Tongue (tissue), 2 donors: ENCODE data around the gene TMPRSS13. TPM values are rescaled to one million over a fixed set of nuclear protein-coding genes. Genes with fewer than 3 reads are reported as not detected.
"Not testable (repeated sequence)": the region's sequence is repeated elsewhere in the genome, so short reads cannot be mapped to it uniquely, and the experiment has no call there.

Experiments used
- DNase-seq: peaks from one replicate; pipeline ENCODE4 v3.0.0-alpha.2; 2015
- total RNA-seq: library from RNA; depleted of rRNA; stranded (reverse); fragments of >200 nt; gene quantifications from one replicate; pipeline ENCODE4 v1.2.3, GENCODE V29; 2014

TMPRSS13 gene
- total RNA-seq, 1 donor from 2014 or later: 2.2 TPM

DNA sequence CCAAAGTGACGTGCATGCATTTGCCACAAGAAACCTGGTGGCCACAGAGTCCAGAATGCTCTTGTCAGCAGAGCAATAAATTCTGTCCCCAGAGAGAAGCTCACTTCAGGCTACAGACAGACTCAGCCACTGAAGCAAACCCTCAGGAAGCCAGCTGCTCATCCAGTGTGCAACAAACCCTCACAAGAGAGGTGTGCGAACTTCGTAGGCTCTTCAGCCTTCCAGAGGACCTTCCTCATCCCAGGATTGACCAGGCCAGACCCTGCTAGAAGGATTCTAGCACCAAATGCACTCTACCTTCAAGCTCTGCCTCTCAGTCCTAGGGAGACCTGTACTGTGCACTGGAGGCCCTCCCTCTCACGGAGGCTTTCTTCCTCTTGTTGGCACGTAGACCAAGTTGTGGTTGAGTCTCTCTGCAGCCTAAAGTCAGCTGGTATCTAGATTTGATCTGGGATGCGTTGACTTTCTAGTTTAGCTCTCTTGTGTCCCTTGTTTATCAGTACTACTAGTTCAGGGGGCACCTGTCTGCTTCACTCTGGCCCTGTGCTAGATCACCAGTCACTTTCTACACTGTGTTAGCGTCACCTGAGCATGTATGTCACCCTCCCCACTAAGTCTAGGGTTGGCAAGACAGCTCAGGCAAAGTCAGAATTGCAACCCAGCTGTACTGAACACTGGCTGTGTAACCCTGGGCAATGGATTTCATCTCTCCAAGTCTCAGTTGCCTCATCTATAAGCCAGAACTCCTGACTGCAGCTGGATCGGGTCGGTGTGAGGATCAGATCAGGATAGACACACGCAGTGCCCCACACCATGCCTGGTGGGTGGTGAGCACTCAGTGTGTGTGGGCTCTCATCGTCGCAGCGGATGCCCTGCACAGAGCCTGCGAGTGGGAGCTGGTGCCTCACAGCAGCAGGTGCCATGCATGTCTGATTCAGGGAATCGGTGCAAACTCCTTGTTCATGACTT lies 22.1 kb upstream of the TMPRSS13 start:
- DNase-seq: no peak

DNA sequence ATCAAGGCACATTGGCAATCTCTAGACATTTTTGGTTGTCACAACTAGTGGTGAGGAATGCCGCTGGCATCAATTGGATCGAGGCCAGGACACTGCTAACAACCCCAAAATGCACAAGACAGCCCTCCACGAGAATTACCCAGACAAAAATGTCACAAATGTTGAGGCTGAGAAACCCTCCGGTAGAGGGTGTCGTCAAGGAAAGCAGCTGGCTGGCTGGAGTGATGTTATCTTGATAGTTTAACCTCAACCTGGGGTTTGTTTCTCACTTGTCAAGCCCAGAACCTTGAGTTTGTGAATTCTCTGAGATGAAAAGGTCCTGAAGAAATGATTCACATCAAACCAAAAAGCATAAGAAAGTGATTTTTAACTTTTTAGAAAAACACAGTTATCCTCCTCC lies 21.1 kb upstream of the TMPRSS13 start:
- no peak for DNase-seq

GRCh38 chr11:117949062-117949461 lies 19.9 kb upstream of the TMPRSS13 start:
- no peak for DNase-seq

DNA sequence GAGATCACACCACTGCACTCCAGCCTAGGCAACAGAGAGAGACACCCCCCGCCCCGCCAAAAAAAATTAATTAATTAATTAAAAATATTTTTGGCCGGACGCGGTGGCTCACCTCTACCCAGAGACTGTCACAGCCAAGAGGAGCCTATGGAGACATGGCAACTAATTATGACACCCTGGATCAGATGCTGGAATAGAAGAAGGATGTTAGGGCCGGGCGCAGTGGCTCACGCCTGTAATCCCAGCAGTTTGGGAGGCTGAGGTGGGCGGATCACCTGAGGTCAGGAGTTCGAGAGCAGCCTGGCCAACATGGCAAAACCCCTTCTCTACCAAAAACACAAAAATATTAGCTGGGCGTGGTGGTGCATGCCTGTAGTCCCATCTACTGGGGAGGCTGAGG lies 19.3 kb upstream of the TMPRSS13 start:
- DNase-seq: not testable (repeated sequence)

DNA sequence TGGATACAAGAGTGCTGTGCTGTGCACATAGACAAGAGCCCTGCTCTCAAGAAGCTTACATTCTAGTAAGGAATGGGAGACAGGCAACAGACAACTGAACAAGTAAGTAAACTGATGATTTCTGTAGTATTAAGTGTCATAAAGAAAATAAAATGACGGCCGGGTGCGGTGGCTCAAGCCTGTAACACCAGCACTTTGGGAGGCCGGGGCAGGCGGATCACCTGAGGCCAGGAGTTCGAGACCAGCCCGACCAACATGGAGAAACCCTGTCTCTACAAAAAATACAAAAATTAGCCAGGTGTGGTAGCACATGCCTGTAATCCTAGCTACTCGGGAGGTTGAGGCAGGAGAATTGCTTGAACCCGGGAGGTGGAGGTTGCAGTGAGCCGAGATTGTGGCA lies 18.5 kb upstream of the TMPRSS13 start:
- not testable (repeated sequence) for DNase-seq

DNA sequence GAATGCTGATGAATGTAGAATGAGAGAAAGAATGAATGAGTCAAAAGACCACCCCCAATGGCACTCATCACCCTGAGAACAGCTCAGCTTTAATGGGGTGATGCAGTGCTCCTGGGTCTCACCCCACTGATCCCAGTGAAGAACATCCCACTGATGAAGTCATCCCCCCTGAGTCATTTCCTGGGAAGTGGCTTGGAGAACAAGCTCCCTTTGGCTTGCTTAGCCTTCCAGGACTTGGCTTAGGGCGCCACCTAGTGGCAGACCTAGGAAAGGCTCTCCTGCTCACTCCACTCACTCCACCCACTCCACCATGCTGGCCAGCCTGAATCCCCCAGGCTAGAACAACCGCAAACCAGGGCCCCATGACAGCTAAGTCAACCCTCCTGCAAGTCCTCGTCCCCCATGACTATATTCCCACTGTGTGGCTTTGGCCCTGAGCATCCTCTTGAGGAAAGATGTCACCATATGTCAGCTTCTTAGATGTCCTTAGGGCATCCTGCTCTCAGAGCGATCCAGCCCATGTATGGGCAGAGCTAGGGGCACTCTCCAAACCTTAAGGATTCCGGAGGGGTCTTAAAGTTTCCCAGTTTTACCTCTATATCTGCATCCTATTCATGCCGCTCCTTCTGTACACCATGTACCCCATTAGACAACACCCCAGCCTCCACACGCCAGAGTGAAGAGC lies 17.8 kb upstream of the TMPRSS13 start:
- DNase-seq: peak; percentile 96

DNA sequence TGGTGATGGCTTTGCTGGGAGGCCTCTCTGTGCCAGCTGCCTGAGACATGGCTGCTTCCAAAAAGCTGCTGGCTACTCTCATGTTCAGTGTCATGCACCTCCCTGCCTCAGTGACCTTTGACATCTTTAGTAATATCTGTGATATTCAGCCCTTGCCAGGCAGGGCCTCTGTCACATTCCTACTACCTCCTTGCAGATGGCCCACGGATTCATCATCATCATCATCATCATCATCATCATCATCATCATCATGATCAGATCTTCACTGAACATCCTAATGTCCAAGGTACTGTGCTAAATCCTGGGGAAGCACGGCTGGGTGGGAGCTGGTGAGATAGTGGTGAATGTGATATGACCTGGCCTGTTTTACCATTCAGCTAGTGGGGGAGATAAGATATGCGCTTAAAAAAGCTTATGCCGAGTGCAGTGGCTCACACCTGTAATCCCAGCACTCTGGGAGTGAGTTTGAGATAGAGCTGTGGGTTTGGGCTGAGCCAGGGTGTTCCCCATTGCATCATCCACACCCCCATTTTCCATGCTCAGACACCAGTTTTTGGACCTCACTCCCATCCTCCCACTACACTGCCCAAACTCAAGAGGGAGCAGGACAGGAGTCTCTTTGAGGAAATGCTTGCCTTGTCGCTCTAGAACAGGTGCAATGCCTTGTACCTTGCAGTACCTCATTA lies 17.1 kb upstream of the TMPRSS13 start:
- no peak for DNase-seq

GRCh38 chr11:117945047-117945810 lies 16.0 kb upstream of the TMPRSS13 start:
- DNase-seq: no peak

GRCh38 chr11:117944554-117944953 lies 15.4 kb upstream of the TMPRSS13 start:
- DNase-seq: no peak

- no peak for DNase-seq
Measured at GRCh38 chr11:117941976-117942654, 12.9 kb upstream of the TMPRSS13 start.

DNA sequence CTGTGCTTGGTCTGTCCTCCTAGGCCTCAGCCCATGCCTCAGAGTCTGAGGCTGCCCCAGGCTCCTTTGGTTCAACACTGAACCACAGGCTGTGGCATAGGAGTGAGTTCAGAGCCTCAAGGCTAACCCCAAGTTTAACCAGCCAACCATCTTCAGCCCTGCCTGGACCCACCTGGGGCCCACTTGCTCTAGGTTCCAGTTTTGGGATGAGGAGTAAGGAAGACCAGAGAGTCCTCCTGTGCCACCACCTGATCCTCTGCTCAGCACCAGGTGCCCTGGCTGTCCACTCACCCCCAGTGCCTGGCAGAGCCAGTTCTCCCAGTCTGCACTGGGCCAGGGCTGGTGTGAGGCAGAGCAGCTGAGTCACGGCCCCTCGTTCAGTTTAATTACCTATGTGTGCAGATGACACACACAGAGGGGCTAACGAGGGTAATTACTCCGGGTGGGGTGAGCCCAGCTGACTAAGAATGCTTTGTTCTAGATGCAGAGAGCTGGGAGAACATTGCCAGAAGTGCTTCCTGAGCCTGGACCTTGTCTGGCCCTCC lies 12.0 kb upstream of the TMPRSS13 start:
- no peak for DNase-seq

- DNase-seq: no peak
Measured at GRCh38 chr11:117940736-117941135, 11.5 kb upstream of the TMPRSS13 start.

- DNase-seq: no peak
Measured at GRCh38 chr11:117936973-117937372, 7.8 kb upstream of the TMPRSS13 start.

DNA sequence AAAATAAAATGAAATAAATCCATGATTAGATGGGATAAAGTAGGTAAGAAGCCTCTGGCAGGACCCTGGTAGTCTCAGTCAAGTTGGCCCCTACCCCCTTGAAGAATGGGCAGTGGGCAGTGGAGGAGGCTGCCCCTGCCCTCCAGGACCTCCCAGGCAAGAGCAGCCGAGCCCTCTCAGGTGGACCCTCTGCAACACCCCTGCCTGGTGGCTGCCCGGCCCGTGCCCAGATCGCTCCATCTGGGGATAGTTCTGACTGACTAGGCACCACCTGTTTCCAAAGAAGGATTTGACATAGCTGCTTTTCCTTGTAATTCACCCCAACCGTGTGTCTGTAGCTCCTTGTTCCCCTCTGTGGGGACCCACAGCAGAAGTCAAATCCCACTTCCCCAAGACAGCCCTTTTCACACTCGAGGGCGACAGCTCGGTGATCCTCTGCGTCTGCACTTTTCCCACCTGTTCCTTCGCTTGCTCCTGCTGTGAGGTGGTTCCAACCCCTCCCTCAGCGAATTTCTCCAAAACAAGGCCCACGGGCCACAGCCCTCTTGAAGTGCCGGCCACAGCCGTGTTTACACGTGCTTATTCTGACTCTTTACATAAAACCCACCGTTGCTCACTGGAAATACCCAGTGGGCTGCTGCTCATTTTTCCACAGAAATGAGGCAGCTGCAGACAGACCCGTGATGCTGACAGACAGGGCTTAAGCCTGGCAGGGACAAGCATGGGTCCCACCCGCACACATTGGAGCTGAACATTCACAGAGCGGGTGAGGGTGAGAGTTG lies 5.5 kb upstream of the TMPRSS13 start:
- peak; percentile 77 for DNase-seq

DNA sequence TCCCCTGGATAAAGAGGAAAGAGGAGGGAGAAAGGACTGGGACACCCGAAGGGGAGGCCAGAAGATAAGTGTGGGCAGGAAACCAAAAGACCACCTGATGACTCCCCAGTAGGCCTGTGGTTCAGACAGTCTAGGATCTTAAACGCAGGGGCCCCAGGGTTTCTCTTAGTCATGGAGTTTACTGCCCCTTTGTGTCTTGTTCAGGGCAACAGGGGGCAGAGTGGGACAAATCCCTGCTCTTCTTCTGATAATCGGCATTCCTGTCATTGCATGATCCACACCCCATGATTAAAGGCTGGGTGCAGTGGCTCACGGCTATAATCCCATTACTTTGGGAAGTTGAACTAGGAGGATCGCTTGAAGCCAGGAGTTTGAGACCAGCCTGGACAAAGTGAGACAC lies 4.7 kb upstream of the TMPRSS13 start:
- no peak for DNase-seq

GRCh38 chr11:117933475-117933874 lies 4.3 kb upstream of the TMPRSS13 start:
- no peak for DNase-seq

- no peak for DNase-seq
Measured at GRCh38 chr11:117932947-117933346, 3.7 kb upstream of the TMPRSS13 start.

DNA sequence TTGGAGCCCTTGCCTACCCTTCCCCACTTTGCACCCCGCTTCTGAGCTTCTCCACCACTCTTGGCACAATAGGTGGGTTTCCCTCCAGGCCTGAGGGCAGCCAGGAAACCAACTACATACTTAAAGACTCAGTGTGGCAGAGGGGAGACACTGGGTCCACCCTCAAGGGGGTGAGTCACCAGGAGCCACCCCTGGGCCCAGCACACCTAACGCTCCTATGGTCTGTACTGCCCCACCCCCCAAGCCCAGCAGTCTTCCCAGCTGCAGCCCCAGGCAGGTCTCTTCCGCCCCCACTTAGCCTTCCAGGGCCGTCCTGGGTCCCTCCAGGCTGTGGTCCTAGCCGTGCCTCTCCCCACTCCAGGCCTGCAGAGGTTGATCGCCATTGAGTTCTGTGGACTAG lies 3.2 kb upstream of the TMPRSS13 start:
- no peak for DNase-seq

DNA sequence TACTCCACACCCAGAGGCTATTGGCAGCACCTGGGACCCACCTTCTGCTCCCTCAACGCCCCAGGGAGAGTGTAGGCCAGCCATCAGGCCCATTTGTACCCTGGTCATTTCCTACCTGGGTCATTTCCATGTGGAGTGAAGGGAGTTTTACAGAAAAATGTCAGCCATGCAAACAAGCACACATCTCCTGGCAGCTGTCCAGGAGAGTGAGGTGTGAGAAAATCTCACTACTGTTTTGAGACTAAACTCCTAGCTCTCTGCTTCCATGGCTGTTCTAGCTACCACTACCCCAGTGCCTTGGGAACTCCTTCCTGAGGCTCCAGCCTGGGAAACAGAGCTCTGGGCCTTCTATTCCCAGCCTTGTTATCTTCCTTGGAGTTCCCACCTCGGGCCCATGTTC lies 2.8 kb upstream of the TMPRSS13 start:
- no peak for DNase-seq

- no peak for DNase-seq
Measured at GRCh38 chr11:117931331-117931950, 2.2 kb upstream of the TMPRSS13 start.
